ENCODE data around the gene TMEM141.
"Not testable (repeated sequence)": the region's sequence is repeated elsewhere in the genome, so short reads cannot be mapped to it uniquely, and the experiment has no call there.

TMEM141 gene

GRCh38 chr9:136755302-136756133 lies 35.6 kb upstream of the TMEM141 start:
- not testable (repeated sequence) for DNase-seq (ENCODE audit: low spot score)

GRCh38 chr9:136756134-136756438 lies 35.1 kb upstream of the TMEM141 start:
- no peak for DNase-seq (ENCODE audit: low spot score)

- DNase-seq (ENCODE audit: low spot score): no peak
Measured at GRCh38 chr9:136756836-136757235, 34.3 kb upstream of the TMEM141 start.

GRCh38 chr9:136757328-136757727 lies 33.8 kb upstream of the TMEM141 start:
- no peak for DNase-seq (ENCODE audit: low spot score)

GRCh38 chr9:136757751-136758140 lies 33.4 kb upstream of the TMEM141 start:
- no peak for DNase-seq (ENCODE audit: low spot score)

GRCh38 chr9:136759001-136759400 lies 32.1 kb upstream of the TMEM141 start:
- DNase-seq (ENCODE audit: low spot score): no peak

GRCh38 chr9:136759436-136760325 lies 31.5 kb upstream of the TMEM141 start:
- DNase-seq (ENCODE audit: low spot score): no peak

- no peak for DNase-seq (ENCODE audit: low spot score)
Measured at GRCh38 chr9:136760424-136760823, 30.7 kb upstream of the TMEM141 start.

- DNase-seq (ENCODE audit: low spot score): peak; percentile 85
Measured at GRCh38 chr9:136760834-136761544, 30.2 kb upstream of the TMEM141 start.

GRCh38 chr9:136761545-136761981 lies 29.6 kb upstream of the TMEM141 start:
- no peak for DNase-seq (ENCODE audit: low spot score)

- no peak for DNase-seq (ENCODE audit: low spot score)
Measured at GRCh38 chr9:136762221-136762691, 28.9 kb upstream of the TMEM141 start.

GRCh38 chr9:136762915-136763648 lies 28.1 kb upstream of the TMEM141 start:
- no peak for DNase-seq (ENCODE audit: low spot score)

GRCh38 chr9:136763649-136764035 lies 27.5 kb upstream of the TMEM141 start:
- DNase-seq (ENCODE audit: low spot score): no peak

- no peak for DNase-seq (ENCODE audit: low spot score)
Measured at GRCh38 chr9:136764301-136764891, 26.7 kb upstream of the TMEM141 start, which contains the start of gene LCN15. TSS of gene LCN15 (minus strand) at chr9:136764518. CDS start at chr9:136764488, 30 bp downstream.

GRCh38 chr9:136765041-136765440 lies 26.1 kb upstream of the TMEM141 start:
- no peak for DNase-seq (ENCODE audit: low spot score)

- not testable (repeated sequence) for DNase-seq (ENCODE audit: low spot score)
Measured at GRCh38 chr9:136765745-136766409, 25.3 kb upstream of the TMEM141 start.

- DNase-seq (ENCODE audit: low spot score): not testable (repeated sequence)
Measured at GRCh38 chr9:136766410-136767120, 24.6 kb upstream of the TMEM141 start.

GRCh38 chr9:136769710-136770191 lies 21.4 kb upstream of the TMEM141 start:
- DNase-seq (ENCODE audit: low spot score): peak; percentile 78

- no peak for DNase-seq (ENCODE audit: low spot score)
Measured at GRCh38 chr9:136771907-136772415, 19.2 kb upstream of the TMEM141 start.
